ENCODE measurements around the gene HLX. TPM values are rescaled to one million over a fixed set of nuclear protein-coding genes. Genes with fewer than 3 reads are reported as not detected.

Gene HLX, protein sequence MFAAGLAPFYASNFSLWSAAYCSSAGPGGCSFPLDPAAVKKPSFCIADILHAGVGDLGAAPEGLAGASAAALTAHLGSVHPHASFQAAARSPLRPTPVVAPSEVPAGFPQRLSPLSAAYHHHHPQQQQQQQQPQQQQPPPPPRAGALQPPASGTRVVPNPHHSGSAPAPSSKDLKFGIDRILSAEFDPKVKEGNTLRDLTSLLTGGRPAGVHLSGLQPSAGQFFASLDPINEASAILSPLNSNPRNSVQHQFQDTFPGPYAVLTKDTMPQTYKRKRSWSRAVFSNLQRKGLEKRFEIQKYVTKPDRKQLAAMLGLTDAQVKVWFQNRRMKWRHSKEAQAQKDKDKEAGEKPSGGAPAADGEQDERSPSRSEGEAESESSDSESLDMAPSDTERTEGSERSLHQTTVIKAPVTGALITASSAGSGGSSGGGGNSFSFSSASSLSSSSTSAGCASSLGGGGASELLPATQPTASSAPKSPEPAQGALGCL
- total RNA-seq: 0.26 TPM in 1 of 2 replicates, not detected in the other

DNA sequence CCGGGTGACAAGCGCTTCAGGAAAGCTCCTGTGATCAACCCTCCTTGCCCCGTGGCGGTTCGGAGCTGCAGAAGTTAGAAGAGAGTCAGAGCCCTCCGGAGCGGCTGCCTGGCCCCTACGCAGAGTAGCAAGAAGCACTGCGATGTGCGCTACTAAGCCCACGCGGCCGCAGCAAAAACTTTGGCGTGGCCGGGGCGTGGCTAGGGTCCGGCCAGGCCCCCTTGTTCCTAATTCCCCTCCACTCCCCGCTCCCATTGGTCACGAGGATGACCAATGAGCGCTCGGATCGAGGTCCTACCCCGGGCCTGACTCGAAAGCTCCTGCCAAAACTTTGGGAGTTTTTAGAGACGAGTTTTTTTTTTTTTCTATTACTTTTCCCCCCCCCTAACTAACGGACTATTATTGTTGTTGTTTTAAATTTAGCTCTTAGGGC lies at the start of gene HLX:
Gene HLX, plus strand, starts transcription at position 368 of the 433 bp plus-strand sequence. CDS start 415 bp downstream, outside the sequence.
- FAIRE-seq (no peak), DNase-seq (ENCODE audit: low read depth) (peak; percentile 16)
- peak within 1 kb of the TSS; percentile 40 for H3K4me3 ChIP-seq (ENCODE audit: low read depth, low read length)
- H3K36me3 ChIP-seq (ENCODE audit: control insufficient read depth, insufficient read depth, low read length): no peaks in the 10 kb centered on the region
- H3K27me3 ChIP-seq (ENCODE audit: control insufficient read depth, insufficient read depth, low read length): peaks cover 44% of the 10 kb centered on the region
- TF ChIP-seq, protein P1, sequence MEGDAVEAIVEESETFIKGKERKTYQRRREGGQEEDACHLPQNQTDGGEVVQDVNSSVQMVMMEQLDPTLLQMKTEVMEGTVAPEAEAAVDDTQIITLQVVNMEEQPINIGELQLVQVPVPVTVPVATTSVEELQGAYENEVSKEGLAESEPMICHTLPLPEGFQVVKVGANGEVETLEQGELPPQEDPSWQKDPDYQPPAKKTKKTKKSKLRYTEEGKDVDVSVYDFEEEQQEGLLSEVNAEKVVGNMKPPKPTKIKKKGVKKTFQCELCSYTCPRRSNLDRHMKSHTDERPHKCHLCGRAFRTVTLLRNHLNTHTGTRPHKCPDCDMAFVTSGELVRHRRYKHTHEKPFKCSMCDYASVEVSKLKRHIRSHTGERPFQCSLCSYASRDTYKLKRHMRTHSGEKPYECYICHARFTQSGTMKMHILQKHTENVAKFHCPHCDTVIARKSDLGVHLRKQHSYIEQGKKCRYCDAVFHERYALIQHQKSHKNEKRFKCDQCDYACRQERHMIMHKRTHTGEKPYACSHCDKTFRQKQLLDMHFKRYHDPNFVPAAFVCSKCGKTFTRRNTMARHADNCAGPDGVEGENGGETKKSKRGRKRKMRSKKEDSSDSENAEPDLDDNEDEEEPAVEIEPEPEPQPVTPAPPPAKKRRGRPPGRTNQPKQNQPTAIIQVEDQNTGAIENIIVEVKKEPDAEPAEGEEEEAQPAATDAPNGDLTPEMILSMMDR (IDR thresholded peaks at IDR 0.05; ENCODE audit: insufficient read depth, low read length, severe bottlenecking): no peak

DNA sequence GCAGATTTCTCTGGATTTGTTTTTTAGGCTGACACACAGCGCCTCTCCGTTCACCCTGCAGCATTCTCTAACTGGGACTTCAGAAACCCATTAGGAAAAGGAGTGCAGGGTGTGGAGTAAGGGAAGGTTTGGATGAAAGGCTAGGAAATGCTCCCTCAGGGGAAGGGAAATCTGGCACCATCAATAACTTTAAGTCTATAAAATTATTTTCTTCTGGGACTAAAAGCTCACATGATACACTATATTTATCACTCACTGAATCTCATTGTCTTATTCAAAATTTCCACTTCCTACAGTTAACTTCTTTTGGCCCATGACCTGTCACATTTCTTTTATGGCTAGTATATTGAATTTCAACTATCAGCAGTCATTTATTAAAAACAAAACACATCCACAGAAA lies 45.8 kb upstream of the HLX start:
- DNase-seq (ENCODE audit: low read depth) (no peak), FAIRE-seq (no peak)
- no peaks in the 10 kb centered on the region for H3K36me3 ChIP-seq (ENCODE audit: control insufficient read depth, insufficient read depth, low read length)
- TF ChIP-seq, protein P1 (IDR thresholded peaks at IDR 0.05; ENCODE audit: insufficient read depth, low read length, severe bottlenecking): no peak
- H3K27me3 ChIP-seq (ENCODE audit: control insufficient read depth, insufficient read depth, low read length): no peaks in the 10 kb centered on the region
- H3K4me3 ChIP-seq (ENCODE audit: low read depth, low read length): no peak overlapping the region

DNA sequence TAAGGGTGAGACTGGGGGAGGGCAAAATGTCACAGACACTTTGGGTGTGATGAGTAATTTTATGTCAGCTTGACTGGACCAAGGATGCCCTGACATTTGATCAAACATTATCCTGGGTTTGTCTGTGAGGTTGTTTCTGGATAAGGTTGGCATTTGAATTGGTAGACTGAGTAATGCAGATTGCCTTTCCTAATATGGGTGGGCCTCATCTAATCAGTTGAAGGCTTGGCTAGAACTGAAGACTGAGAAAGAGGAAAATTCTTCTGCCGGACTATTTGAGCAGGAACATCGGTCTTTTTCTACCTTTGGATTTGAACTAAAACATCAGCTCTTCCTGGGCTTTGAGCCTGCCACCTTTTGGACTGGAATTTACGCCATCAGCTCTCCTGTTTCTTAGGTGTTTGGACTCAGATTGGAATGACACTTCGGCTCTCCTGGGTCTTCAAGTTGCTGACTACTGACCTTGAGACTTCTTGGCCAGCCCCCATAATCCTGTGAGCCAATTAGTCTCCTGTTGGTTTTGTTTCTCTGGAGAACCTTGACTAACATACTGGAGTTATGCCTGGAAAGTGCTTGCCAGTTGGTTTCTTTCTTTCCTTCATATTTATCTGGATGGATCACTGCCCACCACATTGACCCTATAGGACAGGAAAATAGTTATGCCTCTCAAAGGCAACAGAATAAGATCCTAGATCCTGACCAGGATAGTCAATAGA lies 44.9 kb upstream of the HLX start:
- DNase-seq (ENCODE audit: low read depth) (no peak), FAIRE-seq (no peak)
- H3K27me3 ChIP-seq (ENCODE audit: control insufficient read depth, insufficient read depth, low read length): no peaks in the 10 kb centered on the region
- no peaks in the 10 kb centered on the region for H3K36me3 ChIP-seq (ENCODE audit: control insufficient read depth, insufficient read depth, low read length)
- TF ChIP-seq, protein P1 (IDR thresholded peaks at IDR 0.05; ENCODE audit: insufficient read depth, low read length, severe bottlenecking): no peak
- no peak overlapping the region for H3K4me3 ChIP-seq (ENCODE audit: low read depth, low read length)

DNA sequence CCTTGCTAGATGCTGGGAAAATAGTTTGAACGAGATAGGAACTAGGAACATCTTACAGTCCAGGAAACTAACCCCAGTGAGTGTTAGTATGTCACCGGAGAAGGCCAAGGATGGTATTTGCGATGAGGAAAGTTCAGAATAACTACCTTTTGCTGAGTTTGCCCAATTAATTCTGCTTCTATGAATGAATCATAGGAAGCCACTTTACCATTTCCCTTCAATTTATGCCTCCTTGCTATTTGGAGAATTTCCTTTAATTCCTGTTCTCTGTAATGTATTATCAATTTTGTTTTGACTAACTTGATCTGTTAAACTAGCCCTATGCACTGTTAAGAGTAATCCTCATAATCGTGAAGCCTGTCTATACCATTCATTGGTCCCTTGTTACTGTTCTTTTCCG lies 40.7 kb upstream of the HLX start:
- DNase-seq (ENCODE audit: low read depth) (no peak), FAIRE-seq (no peak)
- Histone ChIP-seq H3K36me3 (ENCODE audit: control insufficient read depth, insufficient read depth, low read length) (no peaks in the 10 kb centered on the region), H3K4me3 (ENCODE audit: low read depth, low read length) (no peak overlapping the region), H3K27me3 (ENCODE audit: control insufficient read depth, insufficient read depth, low read length) (no peaks in the 10 kb centered on the region)
- TF ChIP-seq, protein P1 (IDR thresholded peaks at IDR 0.05; ENCODE audit: insufficient read depth, low read length, severe bottlenecking): no peak

DNA sequence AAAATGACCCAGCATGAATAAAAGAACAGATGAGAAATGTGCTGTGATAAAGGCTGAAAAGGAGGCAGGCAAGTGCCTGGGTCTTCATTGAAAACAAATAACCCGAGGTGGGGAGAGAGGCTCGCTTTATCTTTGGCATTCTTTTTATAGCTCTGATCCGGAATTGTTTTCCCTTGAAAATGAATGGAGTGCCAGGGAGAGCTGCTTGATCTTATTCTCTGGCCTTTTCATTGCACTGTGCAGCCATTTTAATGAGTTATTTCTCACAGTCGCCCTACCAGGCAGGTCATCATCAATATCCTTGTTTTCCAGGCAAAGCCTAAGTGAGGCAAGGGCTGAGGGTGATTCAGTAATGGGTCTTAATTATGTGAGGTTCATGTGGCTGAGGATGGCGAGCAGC lies 39.8 kb upstream of the HLX start:
- H3K36me3 ChIP-seq (ENCODE audit: control insufficient read depth, insufficient read depth, low read length): no peaks in the 10 kb centered on the region
- no peak overlapping the region for H3K4me3 ChIP-seq (ENCODE audit: low read depth, low read length)
- DNase-seq (ENCODE audit: low read depth): no peak
- TF ChIP-seq, protein P1 (IDR thresholded peaks at IDR 0.05; ENCODE audit: insufficient read depth, low read length, severe bottlenecking): no peak
- H3K27me3 ChIP-seq (ENCODE audit: control insufficient read depth, insufficient read depth, low read length): no peaks in the 10 kb centered on the region
- no peak for FAIRE-seq

All from bronchial epithelial cell (primary cell).